HepG2 (cell line): Measurements from ENCODE around the gene TMEM171.

ENCODE experiments used
- PAX8 ChIP-seq: sonication (generic); formaldehyde crosslinking; IDR thresholded peaks from 2 replicates; pipeline ENCODE4 v1.8.0; 2022; ENCODE audit warnings: mild to moderate bottlenecking, missing genetic modification reagents, borderline replicate concordance
- TF ChIP-seq, protein P1 (sequence below): sonication (generic); formaldehyde crosslinking; IDR thresholded peaks from 2 replicates; pipeline ENCODE4 v1.5.0; 2020; ENCODE audit warnings: mild to moderate bottlenecking, missing genetic modification reagents, moderate library complexity

DNA sequence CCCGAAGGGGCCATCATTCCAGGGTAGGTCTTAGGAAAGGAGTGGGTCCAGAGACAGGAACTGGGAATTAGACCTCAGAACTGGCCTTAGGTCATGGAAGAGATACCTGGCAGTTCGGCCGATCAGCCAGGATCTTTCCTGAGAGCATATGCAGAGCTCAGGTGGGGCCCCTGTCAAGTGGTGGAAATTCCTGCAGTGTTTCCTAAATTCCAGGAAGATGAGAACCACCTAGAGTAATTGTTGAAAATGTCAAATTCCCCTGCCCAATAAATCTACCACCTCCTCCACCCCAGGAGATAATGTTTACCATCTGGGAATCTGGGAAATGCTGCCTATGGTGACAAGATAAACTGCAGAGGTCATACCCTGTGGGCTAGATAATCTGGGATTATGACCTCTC, 14.6 kb downstream of the TMEM171 start:
- TF ChIP-seq PAX8 (CRISPR knock-in tag) = no peak
- TF ChIP-seq, protein P1, sequence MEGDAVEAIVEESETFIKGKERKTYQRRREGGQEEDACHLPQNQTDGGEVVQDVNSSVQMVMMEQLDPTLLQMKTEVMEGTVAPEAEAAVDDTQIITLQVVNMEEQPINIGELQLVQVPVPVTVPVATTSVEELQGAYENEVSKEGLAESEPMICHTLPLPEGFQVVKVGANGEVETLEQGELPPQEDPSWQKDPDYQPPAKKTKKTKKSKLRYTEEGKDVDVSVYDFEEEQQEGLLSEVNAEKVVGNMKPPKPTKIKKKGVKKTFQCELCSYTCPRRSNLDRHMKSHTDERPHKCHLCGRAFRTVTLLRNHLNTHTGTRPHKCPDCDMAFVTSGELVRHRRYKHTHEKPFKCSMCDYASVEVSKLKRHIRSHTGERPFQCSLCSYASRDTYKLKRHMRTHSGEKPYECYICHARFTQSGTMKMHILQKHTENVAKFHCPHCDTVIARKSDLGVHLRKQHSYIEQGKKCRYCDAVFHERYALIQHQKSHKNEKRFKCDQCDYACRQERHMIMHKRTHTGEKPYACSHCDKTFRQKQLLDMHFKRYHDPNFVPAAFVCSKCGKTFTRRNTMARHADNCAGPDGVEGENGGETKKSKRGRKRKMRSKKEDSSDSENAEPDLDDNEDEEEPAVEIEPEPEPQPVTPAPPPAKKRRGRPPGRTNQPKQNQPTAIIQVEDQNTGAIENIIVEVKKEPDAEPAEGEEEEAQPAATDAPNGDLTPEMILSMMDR = no peak
